GM19099 (cell line): Measurements from ENCODE around the gene ZNF687.

Experiments used
- POLR2A ChIP-seq: IDR thresholded peaks from 3 replicates; pipeline ENCODE4 v1.6.1; 2011; ENCODE audit warnings: low read depth; ENCODE audit not compliant: insufficient read length; ENCODE audit errors: extremely low read depth

The ZNF687 gene

DNA sequence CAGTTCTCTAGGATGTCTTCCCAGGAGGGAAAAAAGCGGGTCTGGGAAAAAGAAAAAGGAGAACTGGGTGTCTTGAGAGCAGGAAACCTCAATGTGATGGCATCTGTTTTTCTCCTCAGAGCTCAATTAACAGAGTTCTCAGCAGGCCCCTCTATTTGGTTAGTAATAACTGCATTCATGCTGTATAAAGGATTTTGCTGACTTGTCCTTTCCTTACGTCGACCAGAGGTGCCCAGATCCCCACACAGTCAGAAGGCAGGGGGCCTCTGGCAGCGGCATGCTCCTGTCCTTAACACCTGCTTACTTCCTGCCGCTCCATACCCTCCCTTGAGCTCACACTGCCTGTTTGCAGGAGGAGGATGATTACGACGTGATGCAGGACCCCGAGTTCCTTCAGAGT is 15.3 kb upstream of the ZNF687 start:
- TF ChIP-seq POLR2A = no peak

DNA sequence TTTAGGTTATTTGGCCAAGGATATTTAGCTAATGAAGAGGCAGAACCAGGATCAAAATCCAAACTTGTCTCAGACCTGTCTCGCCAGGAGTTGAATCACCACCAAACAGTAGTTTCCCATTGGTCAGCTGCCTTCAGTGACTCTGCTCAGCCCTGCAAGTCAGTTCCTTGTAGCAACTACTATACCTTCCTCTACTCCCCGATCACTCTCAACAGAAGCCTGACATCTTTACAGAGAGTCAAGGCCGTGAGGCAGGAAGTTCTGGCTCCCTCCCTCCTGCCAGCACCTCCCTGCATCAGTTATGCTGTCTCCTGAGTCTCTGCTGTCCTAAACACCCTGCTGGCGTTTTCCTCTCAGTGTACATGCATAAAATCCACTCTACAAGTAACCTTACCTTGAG is 14.3 kb upstream of the ZNF687 start:
- no peak for TF ChIP-seq POLR2A

DNA sequence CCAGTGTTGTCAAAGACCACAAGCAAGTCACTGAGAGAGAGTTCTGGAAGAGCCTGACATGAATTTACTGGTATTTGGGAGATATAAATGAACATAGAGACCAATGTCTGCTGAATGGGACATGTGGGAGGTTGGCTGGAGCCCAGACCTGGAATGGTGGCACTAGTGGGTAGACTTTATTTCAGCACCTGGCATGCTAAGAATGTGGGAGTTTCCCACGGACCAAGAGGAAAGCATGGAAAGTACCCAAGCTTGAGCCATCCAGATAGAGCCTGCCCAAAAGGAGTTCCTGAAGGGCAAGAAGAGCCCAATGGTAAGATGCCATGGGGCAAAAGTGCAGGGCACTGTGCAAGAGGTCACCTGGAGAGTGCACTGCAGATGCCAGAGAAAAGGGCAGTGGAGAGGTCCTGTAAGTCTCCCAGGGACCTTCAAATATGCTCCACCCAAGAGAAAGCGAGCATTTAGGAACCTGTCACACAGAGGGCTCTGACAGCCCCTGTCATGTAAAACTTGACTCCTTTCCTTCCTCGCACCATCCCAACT is 8.1 kb upstream of the ZNF687 start:
- no peak for TF ChIP-seq POLR2A

DNA sequence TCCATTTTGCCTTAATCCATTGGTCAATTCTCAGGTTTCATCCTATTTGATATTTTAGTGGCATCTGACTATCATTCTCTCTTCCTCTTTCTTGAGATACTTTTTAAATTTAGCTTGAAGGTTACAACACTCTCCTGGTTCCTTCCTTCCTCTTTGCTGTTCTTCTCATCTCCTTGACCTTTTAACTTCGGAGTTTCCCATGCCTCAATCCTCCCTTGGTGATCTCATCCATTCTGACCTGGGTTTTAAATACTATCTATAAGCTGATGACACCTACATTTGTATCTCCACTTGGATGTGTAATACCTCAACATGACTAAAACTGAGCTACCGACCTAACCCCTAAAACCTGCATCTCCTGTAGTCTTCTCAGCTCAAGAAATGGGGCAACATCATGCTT is 4.8 kb upstream of the ZNF687 start:
- no peak for TF ChIP-seq POLR2A

DNA sequence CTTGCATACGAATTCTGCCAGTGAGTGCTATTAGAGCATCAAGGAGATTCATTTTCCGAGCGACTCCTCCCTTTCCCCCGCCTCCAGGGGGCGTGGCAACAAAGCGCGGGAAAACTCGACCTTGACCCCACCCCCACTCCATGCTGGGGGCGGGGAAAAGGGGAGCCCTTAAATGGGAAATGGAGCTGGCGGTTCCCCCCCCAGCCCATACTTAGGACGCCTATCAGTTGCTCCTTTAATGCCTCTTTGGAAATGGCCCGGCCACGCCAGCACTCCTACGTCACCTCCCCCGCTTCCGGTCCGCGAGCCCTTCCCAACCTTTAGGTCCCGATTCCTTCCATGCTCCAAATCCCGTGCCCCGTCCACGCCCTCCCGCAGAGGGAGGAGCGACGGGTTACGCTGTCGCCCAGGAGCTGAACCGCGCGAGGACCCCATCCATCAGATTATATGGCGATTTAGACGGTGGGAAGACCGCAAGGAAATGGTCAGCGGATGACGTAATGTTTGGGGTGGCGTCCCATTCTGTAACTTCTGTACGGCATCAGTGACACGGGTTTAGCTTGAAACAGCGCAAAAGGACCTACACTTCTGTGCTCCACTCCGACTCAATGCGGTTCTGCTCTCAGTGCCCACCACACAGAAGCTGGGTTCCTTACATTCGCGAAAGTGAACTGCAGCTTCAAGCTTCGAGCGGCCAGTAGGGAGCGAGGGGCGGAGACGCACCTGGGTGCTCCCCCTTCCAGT is 702 bp upstream of the ZNF687 start:
- peak; percentile 60 for TF ChIP-seq POLR2A

DNA sequence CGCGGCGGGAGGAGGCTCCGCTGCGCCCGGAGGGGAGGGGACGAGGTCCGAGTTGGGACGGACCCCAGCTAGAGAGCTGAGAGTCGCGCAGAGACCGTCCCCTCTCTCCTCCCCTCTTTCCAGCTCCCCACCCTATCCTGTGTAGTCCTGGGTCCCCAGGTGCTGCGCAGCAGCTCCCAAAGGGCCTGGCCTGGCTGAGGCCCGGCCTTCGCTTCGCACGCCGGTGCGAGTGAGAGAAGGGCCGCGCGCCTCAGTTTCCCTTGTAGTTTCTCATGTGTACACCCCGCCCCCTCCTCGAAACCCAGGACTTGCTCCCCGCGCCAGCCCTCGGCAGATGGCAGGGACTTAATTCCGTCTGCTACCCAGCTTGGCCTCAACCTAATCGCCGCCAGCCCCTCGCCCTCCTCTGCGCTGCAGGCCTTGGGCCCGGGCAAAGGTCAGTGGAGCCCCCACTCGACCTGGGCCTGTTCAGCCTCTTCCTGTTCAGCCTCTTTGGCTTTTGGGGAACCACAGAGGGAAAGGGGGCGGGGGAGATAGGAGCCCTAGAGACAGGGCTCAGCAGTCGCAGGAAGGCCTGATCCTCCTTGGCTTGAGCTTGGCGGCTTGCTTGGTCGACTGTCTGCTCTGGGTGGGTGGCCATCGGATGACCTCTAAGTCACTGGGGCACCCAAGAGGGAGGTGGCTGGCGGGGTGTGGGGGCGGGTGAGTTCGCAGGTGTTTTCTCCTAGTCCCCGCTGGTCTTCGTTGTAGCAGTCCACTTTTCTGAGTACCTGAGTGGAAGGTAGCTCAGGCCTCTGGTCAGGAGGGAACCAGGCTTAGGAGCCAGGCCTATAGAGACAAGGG is 1.0 kb downstream of the ZNF687 start:
- no peak for TF ChIP-seq POLR2A

DNA sequence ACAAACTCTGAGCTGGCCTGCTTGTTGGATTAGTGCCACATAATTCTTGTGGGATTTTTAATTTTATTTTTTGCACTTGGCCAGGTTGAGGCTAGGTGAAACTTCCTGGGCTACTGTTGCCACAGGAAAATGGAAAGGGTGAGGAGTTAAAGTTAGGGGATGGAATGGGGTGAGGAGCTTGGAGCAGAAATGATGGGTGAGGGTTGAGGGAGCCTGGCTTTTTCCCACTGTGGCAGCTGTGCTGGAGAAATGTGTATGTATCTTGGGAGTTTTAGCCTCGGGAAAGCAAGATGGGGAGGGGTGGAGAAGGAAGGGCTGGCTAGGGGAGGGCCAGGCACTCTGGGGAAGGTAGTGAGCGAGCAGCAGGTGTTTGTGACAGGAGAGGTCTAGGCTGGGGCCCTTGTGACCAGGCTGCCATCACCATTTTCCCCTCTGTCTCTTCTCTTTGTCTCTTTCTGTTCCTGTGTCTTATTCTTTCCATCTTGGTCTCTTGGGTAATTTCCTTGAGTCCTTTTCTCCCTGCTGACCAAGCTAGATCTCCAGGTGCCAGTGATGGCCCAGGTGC is 2.0 kb downstream of the ZNF687 start:
- TF ChIP-seq POLR2A = no peak

DNA sequence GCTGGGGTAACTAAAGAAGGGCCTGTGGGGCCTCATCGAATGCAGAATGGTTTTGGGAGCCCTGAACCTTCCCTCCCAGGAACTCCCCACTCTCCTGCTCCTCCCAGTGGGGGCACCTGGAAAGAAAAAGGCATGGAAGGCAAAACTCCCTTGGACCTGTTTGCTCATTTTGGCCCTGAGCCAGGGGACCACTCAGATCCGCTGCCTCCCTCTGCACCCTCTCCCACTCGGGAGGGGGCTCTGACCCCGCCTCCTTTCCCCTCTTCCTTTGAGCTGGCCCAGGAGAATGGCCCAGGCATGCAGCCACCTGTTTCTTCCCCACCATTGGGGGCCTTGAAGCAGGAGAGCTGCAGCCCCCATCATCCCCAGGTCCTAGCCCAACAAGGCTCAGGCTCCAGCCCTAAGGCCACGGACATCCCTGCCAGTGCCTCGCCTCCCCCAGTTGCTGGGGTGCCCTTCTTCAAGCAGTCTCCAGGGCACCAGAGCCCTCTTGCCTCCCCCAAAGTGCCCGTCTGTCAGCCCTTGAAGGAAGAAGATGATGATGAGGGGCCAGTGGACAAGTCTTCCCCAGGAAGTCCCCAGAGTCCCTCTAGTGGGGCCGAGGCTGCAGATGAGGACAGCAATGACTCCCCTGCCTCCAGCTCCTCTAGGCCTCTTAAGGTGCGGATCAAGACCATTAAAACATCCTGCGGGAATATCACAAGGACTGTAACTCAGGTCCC is 4.7 kb downstream of the ZNF687 start:
- TF ChIP-seq POLR2A = no peak

DNA sequence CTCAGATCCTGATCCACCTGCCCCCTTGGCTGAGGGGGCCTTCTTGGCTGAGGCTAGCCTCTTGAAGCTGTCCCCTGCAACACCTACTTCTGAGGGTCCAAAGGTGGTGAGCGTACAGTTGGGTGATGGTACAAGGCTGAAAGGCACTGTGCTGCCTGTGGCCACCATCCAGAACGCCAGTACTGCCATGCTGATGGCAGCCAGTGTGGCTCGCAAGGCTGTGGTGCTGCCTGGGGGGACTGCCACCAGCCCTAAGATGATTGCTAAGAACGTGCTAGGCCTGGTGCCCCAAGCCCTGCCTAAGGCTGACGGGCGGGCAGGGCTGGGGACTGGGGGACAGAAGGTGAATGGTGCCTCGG is 5.2 kb downstream of the ZNF687 start:
- TF ChIP-seq POLR2A = no peak

DNA sequence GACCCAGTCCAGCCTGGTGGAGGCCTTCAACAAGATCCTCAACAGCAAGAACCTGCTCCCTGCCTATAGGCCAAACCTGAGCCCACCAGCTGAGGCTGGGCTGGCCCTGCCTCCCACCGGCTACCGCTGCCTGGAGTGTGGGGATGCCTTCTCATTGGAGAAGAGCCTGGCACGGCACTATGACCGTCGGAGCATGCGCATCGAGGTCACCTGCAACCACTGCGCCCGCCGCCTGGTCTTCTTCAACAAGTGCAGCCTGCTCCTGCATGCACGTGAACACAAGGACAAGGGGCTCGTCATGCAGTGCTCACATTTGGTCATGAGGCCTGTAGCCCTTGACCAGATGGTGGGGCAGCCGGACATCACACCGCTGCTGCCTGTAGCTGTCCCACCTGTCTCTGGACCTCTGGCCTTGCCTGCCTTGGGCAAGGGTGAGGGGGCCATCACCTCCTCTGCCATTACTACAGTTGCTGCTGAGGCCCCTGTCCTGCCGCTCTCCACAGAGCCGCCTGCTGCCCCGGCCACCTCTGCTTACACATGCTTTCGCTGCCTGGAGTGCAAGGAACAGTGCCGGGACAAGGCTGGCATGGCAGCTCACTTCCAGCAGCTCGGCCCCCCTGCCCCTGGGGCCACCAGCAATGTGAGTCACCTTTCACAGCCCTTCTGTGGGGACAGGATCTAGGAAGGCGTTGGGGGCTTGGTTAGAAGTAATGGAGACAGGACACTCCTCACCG is 5.8 kb downstream of the ZNF687 start:
- no peak for TF ChIP-seq POLR2A

DNA sequence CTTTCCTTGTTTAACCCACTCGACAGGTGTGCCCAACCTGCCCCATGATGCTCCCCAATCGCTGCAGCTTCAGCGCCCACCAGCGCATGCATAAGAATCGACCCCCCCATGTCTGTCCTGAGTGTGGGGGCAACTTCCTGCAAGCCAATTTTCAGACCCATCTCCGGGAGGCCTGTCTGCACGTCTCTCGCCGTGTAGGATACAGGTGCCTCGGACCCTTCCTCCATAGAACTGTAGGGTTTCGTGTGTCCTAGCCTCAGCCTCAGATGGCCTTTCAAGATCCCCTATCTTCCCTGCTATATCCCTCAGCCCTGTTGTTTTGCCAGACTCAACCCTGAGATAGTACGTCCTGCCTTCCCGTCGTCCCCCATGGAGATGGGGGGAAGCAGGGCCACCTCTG is 6.4 kb downstream of the ZNF687 start:
- no peak for TF ChIP-seq POLR2A

DNA sequence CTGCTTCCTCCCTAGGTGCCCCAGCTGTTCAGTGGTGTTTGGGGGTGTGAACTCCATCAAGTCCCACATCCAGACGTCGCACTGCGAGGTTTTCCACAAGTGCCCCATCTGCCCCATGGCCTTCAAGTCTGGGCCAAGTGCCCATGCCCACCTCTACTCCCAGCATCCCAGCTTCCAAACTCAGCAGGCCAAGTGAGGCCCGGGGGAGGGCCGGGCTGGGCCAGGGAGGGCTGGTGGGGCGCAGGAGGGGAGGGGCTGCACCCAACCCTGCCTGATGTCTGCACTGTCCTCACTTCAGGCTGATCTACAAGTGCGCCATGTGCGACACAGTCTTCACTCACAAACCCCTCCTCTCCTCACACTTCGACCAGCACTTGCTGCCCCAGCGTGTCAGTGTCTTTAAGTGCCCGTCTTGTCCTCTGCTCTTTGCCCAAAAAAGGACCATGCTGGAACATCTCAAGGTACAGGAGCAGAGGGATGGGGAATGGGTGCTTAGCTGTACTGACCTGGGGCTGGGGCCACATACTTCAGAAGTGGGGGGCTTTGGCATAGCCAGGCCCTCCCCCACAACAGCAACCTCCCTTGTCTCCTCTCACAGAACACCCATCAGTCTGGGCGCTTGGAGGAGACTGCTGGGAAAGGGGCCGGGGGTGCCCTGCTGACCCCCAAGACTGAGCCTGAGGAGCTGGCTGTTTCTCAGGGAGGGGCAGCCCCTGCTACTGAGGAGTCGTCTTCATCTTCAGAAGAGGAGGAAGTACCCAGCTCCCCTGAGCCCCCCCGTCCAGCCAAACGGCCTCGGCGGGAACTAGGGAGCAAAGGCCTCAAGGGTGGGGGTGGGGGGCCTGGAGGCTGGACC is 7.2 kb downstream of the ZNF687 start:
- TF ChIP-seq POLR2A = no peak

DNA sequence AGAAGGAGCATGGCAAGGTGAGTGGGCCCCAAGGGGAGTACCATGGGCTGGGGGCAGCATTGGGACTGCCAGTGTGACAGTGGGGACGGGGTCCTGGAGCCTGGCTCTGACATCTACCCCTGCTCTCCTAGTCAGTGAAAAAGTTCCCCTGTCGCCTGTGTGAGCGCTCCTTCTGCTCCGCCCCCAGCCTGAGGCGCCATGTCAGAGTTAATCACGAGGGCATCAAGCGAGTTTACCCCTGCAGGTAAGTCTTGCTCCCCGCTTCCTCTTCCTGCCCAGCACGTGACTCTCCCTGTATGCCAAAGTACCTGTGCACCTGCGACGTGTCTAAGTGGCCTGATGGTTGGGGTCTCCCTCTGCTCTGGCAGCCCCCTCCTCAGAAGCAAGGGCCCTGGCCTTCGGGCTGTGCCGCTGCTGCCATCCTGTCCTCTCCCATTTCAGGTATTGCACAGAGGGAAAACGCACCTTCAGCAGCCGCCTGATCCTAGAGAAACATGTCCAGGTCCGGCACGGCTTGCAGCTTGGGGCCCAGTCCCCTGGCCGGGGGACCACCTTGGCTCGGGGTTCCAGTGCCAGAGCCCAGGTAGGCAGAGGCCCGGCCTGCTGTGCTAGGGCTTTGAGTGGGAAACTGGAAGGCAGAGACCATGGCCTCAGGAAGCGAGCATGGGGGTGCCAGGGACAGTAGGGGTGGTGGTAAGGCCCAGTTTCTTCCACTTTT is 8.1 kb downstream of the ZNF687 start:
- TF ChIP-seq POLR2A = no peak
